AG09309 (cell line): ENCODE results near the gene RHOV.

ENCODE experiments used
- DNase-seq: peaks from one replicate; pipeline ENCODE4 v3.0.0-alpha.2; 2010; ENCODE audit warnings: low read depth
- H3K4me3 ChIP-seq: 2 replicates; pipeline ENCODE4 v1.5.1; 2011; ENCODE audit warnings: mild to moderate bottlenecking, low read depth, low read length, moderate library complexity; ENCODE audit not compliant: control insufficient read depth
- CTCF ChIP-seq: IDR thresholded peaks from 2 replicates; pipeline ENCODE4 v1.5.1; 2011; ENCODE audit warnings: mild to moderate bottlenecking, low read depth, low read length, inconsistent platforms; ENCODE audit not compliant: insufficient read depth, control insufficient read depth; ENCODE audit errors: missing control alignments

Gene RHOV

GRCh38 chr15:40886586-40886985, 12.6 kb upstream of the RHOV start:
- no peak overlapping the region for H3K4me3 ChIP-seq
- no peak for DNase-seq
- TF ChIP-seq CTCF, result no peak

- H3K4me3 ChIP-seq, result no peak overlapping the region
- TF ChIP-seq CTCF, result no peak
- DNase-seq, result no peak
Measured at GRCh38 chr15:40881351-40881750, 7.3 kb upstream of the RHOV start.

GRCh38 chr15:40879609-40880008, 5.6 kb upstream of the RHOV start:
- TF ChIP-seq CTCF, result no peak
- no peak for DNase-seq

GRCh38 chr15:40878785-40879184, 4.8 kb upstream of the RHOV start:
- no peak for DNase-seq
- no peak for TF ChIP-seq CTCF
- H3K4me3 ChIP-seq, result no peak overlapping the region

More at GRCh38 chr15:40879609-40880008, 5.6 kb upstream of the RHOV start:
- H3K4me3 ChIP-seq, result no peak overlapping the region

- no peak overlapping the region for H3K4me3 ChIP-seq
- no peak for DNase-seq
- no peak for TF ChIP-seq CTCF
Measured at GRCh38 chr15:40877694-40878093, 3.7 kb upstream of the RHOV start.

- H3K4me3 ChIP-seq, result no peak overlapping the region
- no peak for TF ChIP-seq CTCF
- no peak for DNase-seq
Measured at GRCh38 chr15:40875991-40876730, 2.1 kb upstream of the RHOV start.
